Measurements from ENCODE around the gene SMIM14. TPM values are rescaled to one million over a fixed set of nuclear protein-coding genes. Genes with fewer than 3 reads are reported as not detected.

SMIM14 gene
- total RNA-seq, 1 donor from 2014 or later: 42.6 TPM

- DNase-seq (ENCODE audit: low spot score): no peak
- TF ChIP-seq, protein P1, sequence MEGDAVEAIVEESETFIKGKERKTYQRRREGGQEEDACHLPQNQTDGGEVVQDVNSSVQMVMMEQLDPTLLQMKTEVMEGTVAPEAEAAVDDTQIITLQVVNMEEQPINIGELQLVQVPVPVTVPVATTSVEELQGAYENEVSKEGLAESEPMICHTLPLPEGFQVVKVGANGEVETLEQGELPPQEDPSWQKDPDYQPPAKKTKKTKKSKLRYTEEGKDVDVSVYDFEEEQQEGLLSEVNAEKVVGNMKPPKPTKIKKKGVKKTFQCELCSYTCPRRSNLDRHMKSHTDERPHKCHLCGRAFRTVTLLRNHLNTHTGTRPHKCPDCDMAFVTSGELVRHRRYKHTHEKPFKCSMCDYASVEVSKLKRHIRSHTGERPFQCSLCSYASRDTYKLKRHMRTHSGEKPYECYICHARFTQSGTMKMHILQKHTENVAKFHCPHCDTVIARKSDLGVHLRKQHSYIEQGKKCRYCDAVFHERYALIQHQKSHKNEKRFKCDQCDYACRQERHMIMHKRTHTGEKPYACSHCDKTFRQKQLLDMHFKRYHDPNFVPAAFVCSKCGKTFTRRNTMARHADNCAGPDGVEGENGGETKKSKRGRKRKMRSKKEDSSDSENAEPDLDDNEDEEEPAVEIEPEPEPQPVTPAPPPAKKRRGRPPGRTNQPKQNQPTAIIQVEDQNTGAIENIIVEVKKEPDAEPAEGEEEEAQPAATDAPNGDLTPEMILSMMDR (IDR thresholded peaks at IDR 0.05): no peak
- Mint-ChIP-seq H3K27ac (ENCODE audit: unreplicated experiment) (peak overlapping the region; percentile 98), H3K36me3 (ENCODE audit: low read depth) (no peaks in the 10 kb centered on the region), H3K27me3 (ENCODE audit: low read depth) (no peaks in the 10 kb centered on the region), H3K9me3 (ENCODE audit: low read depth) (no peaks in the 10 kb centered on the region), H3K4me1 (ENCODE audit: low read depth) (peaks cover 45% of the 10 kb centered on the region), H3K4me3 (ENCODE audit: unreplicated experiment) (peak overlapping the region; percentile 85)
These were observed 895 bp downstream of the SMIM14 start for GRCh38 chr4:39637586-39638353.

DNA sequence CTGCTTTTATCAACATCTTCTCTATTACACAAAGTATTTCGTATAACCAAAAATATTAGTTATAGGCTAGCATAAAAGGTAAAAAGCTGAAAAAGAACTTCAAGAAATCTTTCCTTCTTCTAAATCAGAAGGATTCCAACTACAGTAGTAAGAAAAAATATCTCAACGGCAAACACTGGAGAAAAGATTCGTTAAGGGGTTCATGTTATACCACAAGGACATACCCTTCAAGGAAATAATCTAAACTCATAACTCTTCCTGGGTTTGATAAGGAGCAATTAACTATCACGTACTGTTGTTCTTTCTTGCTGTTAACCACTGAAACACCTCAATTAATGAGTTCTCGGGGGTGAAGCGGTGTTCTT lies 1.5 kb downstream of the SMIM14 start:
- Mint-ChIP-seq H3K9me3 (ENCODE audit: low read depth) (no peaks in the 10 kb centered on the region), H3K36me3 (ENCODE audit: low read depth) (no peaks in the 10 kb centered on the region), H3K27ac (ENCODE audit: unreplicated experiment) (peak overlapping the region; percentile 98), H3K27me3 (ENCODE audit: low read depth) (no peaks in the 10 kb centered on the region), H3K4me3 (ENCODE audit: unreplicated experiment) (peak overlapping the region; percentile 85), H3K4me1 (ENCODE audit: low read depth) (peaks cover 45% of the 10 kb centered on the region)
- DNase-seq (ENCODE audit: low spot score): no peak
- TF ChIP-seq, protein P1 (IDR thresholded peaks at IDR 0.05): no peak

- DNase-seq (ENCODE audit: low spot score): no peak
- no peaks in the 10 kb centered on the region for H3K27me3 Mint-ChIP-seq (ENCODE audit: low read depth)
- H3K36me3 Mint-ChIP-seq (ENCODE audit: low read depth): no peaks in the 10 kb centered on the region
- H3K9me3 Mint-ChIP-seq (ENCODE audit: low read depth): no peaks in the 10 kb centered on the region
- TF ChIP-seq, protein P1 (IDR thresholded peaks at IDR 0.05): peak; percentile 73
- H3K4me1 Mint-ChIP-seq (ENCODE audit: low read depth): peaks cover 45% of the 10 kb centered on the region
- H3K4me3 Mint-ChIP-seq (ENCODE audit: unreplicated experiment): peak overlapping the region; percentile 85
- peak overlapping the region; percentile 98 for H3K27ac Mint-ChIP-seq (ENCODE audit: unreplicated experiment)
These were observed 2.0 kb downstream of the SMIM14 start for GRCh38 chr4:39636531-39637184.

GRCh38 chr4:39635023-39635422 lies 3.6 kb downstream of the SMIM14 start:
- Mint-ChIP-seq H3K36me3 (ENCODE audit: low read depth) (no peaks in the 10 kb centered on the region), H3K27me3 (ENCODE audit: low read depth) (no peaks in the 10 kb centered on the region), H3K4me3 (ENCODE audit: unreplicated experiment) (no peak overlapping the region), H3K27ac (ENCODE audit: unreplicated experiment) (peak overlapping the region; percentile 23), H3K9me3 (ENCODE audit: low read depth) (no peaks in the 10 kb centered on the region), H3K4me1 (ENCODE audit: low read depth) (peaks cover 42% of the 10 kb centered on the region)
- no peak for DNase-seq (ENCODE audit: low spot score)
- TF ChIP-seq, protein P1 (IDR thresholded peaks at IDR 0.05): no peak

DNA sequence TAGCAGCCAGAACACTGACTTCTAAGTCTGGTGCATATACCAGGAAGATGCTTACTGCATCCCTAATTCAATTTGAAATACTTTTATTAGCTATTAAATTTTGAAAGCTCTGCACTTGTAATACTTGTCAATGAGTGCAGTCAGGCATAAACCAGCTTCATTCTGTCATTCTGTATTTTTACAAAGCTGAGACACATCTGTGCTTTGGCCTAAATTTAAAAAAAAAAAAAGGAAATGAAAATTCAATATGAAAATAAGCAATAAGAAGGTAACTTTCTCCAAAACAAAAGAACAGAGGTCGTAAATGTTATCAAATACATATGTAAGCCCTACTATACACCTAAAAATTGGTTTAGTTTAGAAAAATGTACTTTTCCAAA lies 7.0 kb downstream of the SMIM14 start:
- no peaks in the 10 kb centered on the region for H3K36me3 Mint-ChIP-seq (ENCODE audit: low read depth)
- H3K9me3 Mint-ChIP-seq (ENCODE audit: low read depth): no peaks in the 10 kb centered on the region
- peaks cover 28% of the 10 kb centered on the region for H3K4me1 Mint-ChIP-seq (ENCODE audit: low read depth)
- H3K27ac Mint-ChIP-seq (ENCODE audit: unreplicated experiment): no peak overlapping the region
- H3K4me3 Mint-ChIP-seq (ENCODE audit: unreplicated experiment): no peak overlapping the region
- no peaks in the 10 kb centered on the region for H3K27me3 Mint-ChIP-seq (ENCODE audit: low read depth)
- TF ChIP-seq, protein P1 (IDR thresholded peaks at IDR 0.05): no peak
- DNase-seq (ENCODE audit: low spot score): no peak
